GM19043 (cell line): ENCODE measurements around the gene EPYC.

Experiments
- ATAC-seq: cut with Tn5 transposase; IDR thresholded peaks from one replicate; pipeline ENCODE4 v1.9.1; 2021; ENCODE audit warnings: low read depth; ENCODE audit not compliant: unreplicated experiment

The EPYC gene

DNA sequence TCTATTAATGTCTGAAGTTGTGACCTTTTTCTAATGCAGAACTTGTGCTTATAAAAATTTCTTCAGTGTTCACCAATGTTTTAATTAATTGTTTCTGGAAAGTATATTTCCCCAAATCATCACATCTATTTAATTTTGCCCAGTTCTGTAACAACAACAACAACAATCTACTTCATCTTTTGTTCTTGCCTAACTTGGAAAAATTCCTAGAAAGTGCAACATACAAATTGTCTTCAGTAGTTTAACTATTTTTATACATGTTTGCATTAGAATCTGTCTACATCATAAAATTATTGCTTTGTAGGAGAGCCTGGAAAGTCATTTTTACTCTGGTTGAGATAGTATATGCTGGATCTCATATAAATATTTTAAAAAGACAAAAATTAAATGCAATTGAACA lies 88.3 kb downstream of the EPYC start:
- no peak for ATAC-seq

DNA sequence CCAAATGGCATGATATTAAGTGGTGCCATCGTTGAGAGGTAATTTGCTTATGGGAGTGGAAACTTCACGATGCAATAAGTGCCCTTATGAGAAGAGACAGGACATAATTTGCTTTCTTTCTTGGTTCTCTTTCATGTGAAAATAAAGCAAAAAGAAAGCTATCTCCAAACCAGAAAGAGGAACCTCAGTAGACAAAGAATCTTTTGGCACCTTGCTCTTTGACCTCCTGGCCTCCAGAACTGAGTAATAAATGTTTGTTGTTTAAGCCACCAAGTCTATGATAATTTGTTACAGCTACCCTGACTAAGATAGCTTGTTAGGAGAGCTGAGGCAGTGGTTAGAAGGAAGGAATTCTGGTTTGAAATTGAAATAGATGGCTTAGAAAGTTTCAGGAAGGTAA lies 89.4 kb downstream of the EPYC start:
- no peak for ATAC-seq
